ENCODE measurements around the gene ELAVL4.

DNA sequence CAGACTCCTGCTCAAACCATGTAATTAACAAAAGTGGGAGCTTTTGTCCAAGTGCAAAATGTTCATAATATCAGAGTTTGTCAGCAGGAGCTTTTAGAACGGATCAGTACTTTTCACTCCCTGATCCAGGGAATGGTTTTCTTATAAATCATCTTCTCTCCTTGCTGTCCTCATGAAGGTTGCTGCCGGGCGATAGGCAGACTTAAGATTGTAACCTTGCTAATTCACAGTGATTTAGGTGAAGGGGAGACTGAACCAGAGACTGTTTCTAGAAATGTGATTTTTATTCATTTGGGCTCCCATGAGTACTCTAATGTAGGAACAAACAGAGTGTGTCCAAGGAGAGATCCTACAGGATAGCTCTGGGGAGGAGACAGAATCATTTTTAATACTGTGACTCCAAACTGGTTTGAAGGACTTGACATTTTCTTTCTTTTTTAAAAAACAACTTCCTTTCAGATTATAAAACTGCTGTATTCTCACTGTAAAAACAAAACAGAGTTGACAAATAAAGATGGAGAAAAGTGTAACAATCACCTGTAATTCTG is 23.7 kb downstream of the ELAVL4 start:
- TF ChIP-seq U2AF2 (optimal IDR thresholded peaks at IDR 0.05; ENCODE audit: low read depth, low read length), result no peak
- no peak for TF ChIP-seq SMAD1 (IDR thresholded peaks at IDR 0.05; ENCODE audit: low read depth, low read length, partially characterized antibody)
- no peak for TF ChIP-seq EZH2 (IDR thresholded peaks at IDR 0.05; ENCODE audit: borderline replicate concordance, low read depth, low read length)
- TF ChIP-seq LCOR (CRISPR knock-in tag; IDR thresholded peaks at IDR 0.05), result no peak
